RWPE1 (cell line): Measurements from ENCODE around the gene CACHD1.
A peak's percentile ranks its signal among the peaks of the same experiment; 100 is the strongest.
"Not testable (repeated sequence)": the region's sequence is repeated elsewhere in the genome, so short reads cannot be mapped to it uniquely, and the experiment has no call there.

Experiments
- CTCF ChIA-PET: fragments of 350-600 bp; sonication (Branson Sonifier 250); formaldehyde crosslinking; extraction: SDS; loops from one replicate; lab custom pipeline; 2021; lab: Yijun Ruan, JAX
- POLR2A ChIA-PET: fragments of 400-600 bp; formaldehyde crosslinking; extraction: SDS; loops from one replicate; lab custom pipeline; 2020; ENCODE audit warnings: antibody characterized with exemption; ENCODE audit not compliant: low non-redundant PET; lab: Yijun Ruan, JAX
- DNase-seq: peaks from one replicate; pipeline ENCODE4 v3.0.0; 2012; ENCODE audit warnings: low spot score
- H3K27ac ChIP-seq: fragments of 450-650 bp; 2 replicates; pipeline ENCODE4 v1.5.1; 2017
- TF ChIP-seq, protein P1 (sequence below): fragments of 450-650 bp; conservative IDR thresholded peaks from 2 replicates; pipeline ENCODE4 v1.5.1; 2017; ENCODE audit warnings: low read depth, mild to moderate bottlenecking

Gene CACHD1

DNA sequence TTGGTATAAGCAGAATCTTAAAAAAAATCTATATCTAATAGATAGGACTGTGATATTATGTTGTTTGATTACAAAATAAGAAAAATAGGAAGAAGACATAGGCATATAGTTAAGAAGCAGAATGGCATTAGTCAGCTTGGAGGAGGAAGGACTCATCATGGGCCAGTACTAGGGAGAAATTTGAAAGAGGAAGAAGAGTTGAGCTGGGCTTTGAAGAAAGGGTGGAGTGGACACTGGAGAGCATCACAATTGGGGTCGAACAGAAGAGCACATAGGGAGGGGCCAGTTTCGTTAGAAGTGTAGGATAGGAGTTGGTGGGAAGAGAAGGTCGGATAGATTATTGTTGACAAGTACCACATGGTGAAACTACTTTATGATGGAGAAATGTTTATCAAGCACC is 129.3 kb downstream of the CACHD1 start:
- CTCF ChIA-PET: interaction anchor here (0.7 kb wide), 1 partner anchor 167 kb away, joined by 3 read pairs; no protein-coding TSS in a partner anchor
- POLR2A ChIA-PET: no interaction called here
- H3K27ac ChIP-seq: no peak overlapping the region
- no peak for DNase-seq
- TF ChIP-seq, protein P1, sequence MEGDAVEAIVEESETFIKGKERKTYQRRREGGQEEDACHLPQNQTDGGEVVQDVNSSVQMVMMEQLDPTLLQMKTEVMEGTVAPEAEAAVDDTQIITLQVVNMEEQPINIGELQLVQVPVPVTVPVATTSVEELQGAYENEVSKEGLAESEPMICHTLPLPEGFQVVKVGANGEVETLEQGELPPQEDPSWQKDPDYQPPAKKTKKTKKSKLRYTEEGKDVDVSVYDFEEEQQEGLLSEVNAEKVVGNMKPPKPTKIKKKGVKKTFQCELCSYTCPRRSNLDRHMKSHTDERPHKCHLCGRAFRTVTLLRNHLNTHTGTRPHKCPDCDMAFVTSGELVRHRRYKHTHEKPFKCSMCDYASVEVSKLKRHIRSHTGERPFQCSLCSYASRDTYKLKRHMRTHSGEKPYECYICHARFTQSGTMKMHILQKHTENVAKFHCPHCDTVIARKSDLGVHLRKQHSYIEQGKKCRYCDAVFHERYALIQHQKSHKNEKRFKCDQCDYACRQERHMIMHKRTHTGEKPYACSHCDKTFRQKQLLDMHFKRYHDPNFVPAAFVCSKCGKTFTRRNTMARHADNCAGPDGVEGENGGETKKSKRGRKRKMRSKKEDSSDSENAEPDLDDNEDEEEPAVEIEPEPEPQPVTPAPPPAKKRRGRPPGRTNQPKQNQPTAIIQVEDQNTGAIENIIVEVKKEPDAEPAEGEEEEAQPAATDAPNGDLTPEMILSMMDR: no peak

DNA sequence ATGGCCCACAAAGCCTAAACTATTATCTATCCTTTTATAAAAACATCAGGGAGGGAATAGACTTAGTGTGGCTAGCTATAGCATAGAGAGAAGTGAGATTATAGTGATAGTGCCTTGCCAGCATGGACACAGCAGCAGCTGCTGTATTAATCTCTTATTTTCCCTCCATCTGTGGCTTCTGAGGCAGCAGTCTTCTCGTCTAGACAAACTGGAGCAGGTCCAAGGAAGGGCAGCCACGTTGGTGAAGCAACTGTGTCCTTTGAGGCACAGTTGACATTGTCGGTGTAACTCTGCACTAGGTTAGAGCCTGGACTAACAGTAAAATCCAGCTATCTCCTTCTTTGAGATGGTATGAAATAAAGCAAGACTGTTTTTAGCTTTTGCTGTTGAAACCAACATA is 131.3 kb downstream of the CACHD1 start:
- no peak overlapping the region for H3K27ac ChIP-seq
- ChIA-PET CTCF (no interaction called here), POLR2A (no interaction called here)
- TF ChIP-seq, protein P1: no peak
- no peak for DNase-seq

DNA sequence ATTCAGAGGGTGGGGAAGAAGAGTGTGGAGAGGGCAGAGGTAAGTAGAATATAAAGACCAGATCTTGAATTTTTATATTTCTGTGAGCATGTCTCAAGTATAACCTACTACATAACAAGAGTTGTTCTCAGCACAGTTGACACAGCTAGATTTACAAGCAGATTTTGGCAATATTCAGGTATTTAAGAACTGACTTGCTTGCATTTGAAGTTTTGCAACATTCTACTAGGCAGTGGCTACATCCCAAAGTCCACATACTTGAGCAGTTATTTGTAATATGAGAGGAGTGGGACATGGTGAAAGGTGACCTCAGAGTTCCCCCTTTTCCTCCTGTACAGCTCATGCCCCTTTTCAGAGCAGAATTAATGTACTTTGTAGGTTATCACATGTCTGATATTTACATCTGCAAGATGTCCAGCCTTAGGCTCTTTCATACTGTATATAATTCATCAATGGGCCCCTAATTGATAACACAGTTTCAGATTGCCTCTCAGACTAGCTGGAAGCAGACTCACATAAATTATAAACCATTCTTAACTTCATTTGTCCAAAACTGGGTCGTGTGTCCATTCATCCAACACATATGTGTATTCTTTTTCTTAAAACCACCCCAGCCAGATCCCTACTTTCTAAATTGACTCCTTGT is 138.2 kb downstream of the CACHD1 start:
- TF ChIP-seq, protein P1: no peak
- no peak overlapping the region for H3K27ac ChIP-seq
- ChIA-PET POLR2A (no interaction called here), CTCF (interaction anchor here (0.6 kb wide), 1 partner anchor 750 kb away, joined by 5 read pairs; no protein-coding TSS in a partner anchor)
- DNase-seq: no peak

DNA sequence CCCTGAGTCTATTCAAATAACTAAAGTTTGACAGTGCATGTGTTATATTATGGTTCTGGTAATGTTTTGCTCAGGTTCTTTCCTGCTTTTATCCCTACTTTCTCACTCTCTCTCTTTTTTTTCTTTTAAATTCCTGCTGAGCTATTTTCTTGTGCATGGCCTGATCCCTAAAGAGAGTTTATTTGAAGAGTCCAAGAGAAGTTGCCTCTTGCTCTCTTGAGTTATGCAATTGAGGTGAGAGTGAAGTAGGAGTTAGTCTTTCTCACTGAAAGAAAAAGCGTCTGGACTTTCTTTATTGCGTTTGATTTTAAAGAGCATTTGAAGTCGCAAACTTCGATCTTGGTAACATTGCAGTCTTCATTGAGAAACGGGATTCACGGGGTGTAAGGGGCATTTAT is 138.7 kb downstream of the CACHD1 start:
- DNase-seq: no peak
- ChIA-PET POLR2A (no interaction called here), CTCF (interaction anchor here (0.6 kb wide), 1 partner anchor 750 kb away, joined by 5 read pairs; no protein-coding TSS in a partner anchor)
- TF ChIP-seq, protein P1: no peak
- H3K27ac ChIP-seq: no peak overlapping the region

DNA sequence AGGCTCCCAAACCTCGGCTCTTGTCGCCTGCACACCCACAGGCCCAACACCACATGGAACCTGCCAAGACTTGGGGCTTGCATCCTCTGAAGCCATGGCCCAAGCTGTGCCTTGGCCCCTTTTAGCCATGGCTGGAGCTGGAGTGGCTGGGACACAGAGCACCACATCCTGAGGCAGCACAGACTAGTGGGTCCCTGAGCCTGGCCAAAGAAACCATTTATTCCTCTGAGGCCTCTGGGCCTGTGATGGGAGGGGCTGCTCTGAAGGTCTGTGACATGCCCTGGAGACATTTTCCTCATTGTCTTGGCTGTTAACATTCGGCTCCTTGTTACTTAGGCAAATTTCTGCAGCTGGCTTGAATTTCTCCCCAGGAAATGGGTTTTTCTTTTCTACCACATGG is 141.0 kb downstream of the CACHD1 start:
- CTCF ChIA-PET, H3K27ac ChIP-seq: not testable (repeated sequence)

DNA sequence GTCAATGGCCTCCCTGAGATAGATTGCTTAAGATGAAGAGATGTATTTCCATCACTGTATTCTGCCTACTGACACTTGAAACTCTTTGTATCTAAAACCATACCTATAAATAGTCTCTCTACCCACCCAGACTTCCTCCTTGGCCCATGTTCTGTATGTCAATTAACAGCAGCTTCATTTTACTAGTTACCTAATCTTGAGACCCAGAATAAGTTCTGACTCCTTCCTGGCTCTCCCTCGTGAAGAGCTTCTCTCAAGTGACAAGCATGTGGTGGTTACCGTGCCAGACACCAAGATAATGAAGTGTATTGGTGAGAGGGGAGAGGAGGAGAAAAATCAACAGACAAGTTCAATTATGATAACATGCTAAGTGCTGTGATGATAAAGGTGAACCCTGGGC is 146.1 kb downstream of the CACHD1 start:
- H3K27ac ChIP-seq: no peak overlapping the region
- TF ChIP-seq, protein P1: no peak
- DNase-seq: no peak
- ChIA-PET CTCF (interaction anchor here (0.6 kb wide), 1 partner anchor 1061 kb away, joined by 3 read pairs; no protein-coding TSS in a partner anchor), POLR2A (no interaction called here)

More for the DNA sequence above, 141.0 kb downstream of the CACHD1 start:
- POLR2A ChIA-PET, DNase-seq: not testable (repeated sequence)

DNA sequence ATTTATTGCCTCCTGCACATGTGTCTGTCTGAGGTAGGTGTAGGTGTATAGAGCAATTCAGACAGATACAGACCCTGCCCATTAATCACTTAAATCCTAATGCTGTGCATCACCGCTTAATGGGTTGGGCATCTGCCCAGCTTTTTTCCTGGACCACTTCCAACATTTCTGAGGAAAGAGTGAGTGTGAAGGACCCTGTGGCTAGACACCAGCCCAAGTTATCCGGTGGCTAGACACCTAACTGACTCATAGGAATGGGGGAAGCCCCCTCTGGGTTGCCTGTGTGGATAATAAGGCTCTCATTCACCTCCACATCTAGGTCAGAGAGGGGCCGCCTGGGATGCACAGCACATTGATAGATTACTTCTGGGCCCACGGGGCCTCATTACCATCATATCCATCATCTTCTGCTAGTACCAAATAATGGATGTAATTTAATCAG is 153.8 kb downstream of the CACHD1 start:
- CTCF ChIA-PET: no interaction called here
- TF ChIP-seq, protein P1: no peak
- POLR2A ChIA-PET: no interaction called here

More for the DNA sequence above, 153.8 kb downstream of the CACHD1 start:
- DNase-seq: peak; percentile 76
- H3K27ac ChIP-seq: no peak overlapping the region
